ENCODE measurements around the gene MARCHF3.

- TF ChIP-seq CEBPZ (IDR thresholded peaks at IDR 0.05; ENCODE audit: low read depth, low read length): no peak
- no peak for TF ChIP-seq RAD21 (IDR thresholded peaks at IDR 0.05; ENCODE audit: insufficient read depth, low read depth, low read length)
- no peak for TF ChIP-seq POLR2A (IDR thresholded peaks at IDR 0.05; ENCODE audit: low read depth, low read length)
- TF ChIP-seq ZBTB33 (IDR thresholded peaks at IDR 0.05): no peak
- no peak for TF ChIP-seq EZH2 (IDR thresholded peaks at IDR 0.05; ENCODE audit: borderline replicate concordance, control insufficient read depth, low read depth, low read length)
- TF ChIP-seq SIN3A (IDR thresholded peaks at IDR 0.05; ENCODE audit: low read depth, low read length): no peak
- TF ChIP-seq CTCF (IDR thresholded peaks at IDR 0.05 in 2 of 3, conservative IDR thresholded peaks at IDR 0.05 in 1 of 3; ENCODE audit: control insufficient read depth in 2 of 3, extremely low read depth in 1 of 3, insufficient read depth in 1 of 3, low read depth in 3 of 3, low read length in 3 of 3): no peak
- TF ChIP-seq E2F8 (IDR thresholded peaks at IDR 0.05; ENCODE audit: low read depth, partially characterized antibody): no peak
- TF ChIP-seq TCF3 (IDR thresholded peaks at IDR 0.05; ENCODE audit: borderline replicate concordance, insufficient read depth, low read depth, low read length): no peak
- no peak for TF ChIP-seq GATAD2B (conservative IDR thresholded peaks at IDR 0.05; ENCODE audit: low read depth)
- no peak for TF ChIP-seq CREM (IDR thresholded peaks at IDR 0.05; ENCODE audit: low read depth)
- TF ChIP-seq ATF3 (IDR thresholded peaks at IDR 0.05; ENCODE audit: borderline replicate concordance, extremely low read depth, low read depth, low read length): no peak
These were observed 148.3 kb downstream of the MARCHF3 start for GRCh38 chr5:126881821-126882600.

Data from GM12878 (cell line).